HG02885 (cell line): ENCODE results near the gene REV1.
"Not testable (repeated sequence)": the region's sequence is repeated elsewhere in the genome, so short reads cannot be mapped to it uniquely, and the experiment has no call there.

ENCODE experiments used
- ATAC-seq: cut with Tn5 transposase; IDR thresholded peaks from one replicate; pipeline ENCODE4 v1.9.1; 2021; ENCODE audit warnings: mild to moderate bottlenecking; ENCODE audit not compliant: unreplicated experiment, poor library complexity

Gene REV1

DNA sequence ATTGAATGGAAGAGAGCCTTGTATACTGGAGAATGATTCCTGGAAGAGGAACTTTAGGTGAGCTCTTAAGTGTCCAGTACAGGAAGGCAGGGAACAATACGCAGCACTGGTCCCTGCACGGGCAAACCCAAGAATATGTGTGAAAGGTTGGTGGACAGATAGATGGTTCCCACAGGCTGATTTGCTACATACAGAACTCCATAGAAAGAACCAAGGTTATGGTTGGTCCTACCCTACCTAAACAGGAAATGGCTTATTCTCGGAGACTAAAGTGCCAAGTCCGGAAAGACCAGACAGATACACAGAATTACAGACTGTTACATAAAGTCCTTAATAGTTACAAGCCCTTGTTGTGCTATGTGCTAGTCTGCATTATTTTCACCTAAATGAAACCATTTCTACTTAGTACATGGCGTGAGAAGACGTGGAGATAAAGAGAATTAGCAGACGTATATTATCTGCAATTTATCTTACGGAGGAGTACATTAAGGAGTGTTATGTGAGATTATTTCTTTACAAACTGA is 1.2 kb downstream of the REV1 start:
- ATAC-seq: no peak

DNA sequence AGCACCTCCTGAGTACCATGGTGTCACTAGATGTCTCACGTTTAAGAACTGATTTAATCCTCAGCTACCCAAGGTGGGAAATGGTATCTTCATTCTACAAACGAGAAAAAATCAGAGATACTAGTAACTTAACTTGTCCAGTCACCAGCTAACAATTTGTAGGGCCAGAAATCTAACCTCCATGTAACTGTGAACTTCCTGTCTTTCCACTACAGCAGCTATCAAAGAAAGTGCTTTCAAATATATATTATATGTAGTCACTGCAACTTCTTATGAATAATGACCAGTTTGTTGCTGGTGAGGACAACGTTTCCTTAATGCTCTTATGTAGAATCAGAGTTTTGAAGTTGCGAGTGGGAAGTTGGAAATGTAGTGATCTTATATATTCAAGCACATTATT is 1.9 kb downstream of the REV1 start:
- ATAC-seq: no peak

DNA sequence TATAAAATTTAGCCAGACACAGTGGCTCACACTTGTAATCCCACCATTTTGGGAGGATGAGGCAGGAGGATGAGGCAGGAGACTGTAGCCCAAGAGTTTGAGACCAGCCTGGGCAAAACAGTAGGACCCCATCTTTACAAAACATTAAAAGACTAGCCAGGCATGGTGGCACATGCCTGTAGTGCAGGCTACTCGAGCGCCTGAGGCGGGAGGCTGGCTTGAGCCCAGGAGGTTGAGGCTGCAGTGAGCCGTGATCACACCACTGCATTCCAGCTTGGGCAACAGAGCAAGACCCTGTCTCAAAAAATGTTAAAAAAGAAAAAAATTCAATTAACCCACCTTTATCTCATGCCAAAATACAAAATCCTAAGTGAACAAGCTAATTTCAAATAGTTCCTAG is 4.0 kb downstream of the REV1 start:
- ATAC-seq: no peak

DNA sequence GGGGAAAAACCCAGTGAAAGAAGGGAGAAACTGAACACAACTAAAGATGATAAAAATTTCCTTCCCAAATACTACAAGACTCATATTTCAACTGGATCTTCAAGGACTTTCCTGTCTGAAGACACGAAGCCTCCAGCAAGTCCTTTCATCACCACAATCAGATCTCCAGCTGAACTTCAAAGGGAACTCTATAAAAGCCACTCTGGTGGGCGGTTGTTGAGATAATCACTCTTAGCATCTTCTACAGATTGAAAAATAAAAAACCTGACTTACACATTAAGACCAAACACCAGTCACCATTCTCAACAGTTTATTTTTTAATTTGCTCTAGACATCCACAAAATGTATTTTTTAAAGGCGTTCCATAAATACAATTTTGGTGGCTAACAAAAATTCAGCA is 4.4 kb downstream of the REV1 start:
- no peak for ATAC-seq

DNA sequence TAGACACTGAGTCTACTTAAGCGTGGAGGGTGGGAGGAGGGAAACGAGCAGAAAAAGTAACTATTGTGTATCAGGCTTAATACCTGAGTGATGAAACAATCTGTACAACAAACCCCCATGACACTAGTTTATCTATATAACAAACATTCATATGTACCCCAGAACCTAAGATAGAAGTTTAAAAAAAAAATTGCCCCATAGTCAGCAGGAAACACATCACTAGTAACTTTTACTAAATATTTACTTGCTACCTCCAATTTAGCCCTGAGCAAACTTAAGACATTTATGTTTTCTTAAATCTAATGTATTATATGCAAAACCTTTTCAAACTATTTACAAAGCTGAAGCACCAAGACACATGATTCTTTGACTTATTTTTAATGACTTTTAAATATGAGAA is 5.6 kb downstream of the REV1 start:
- no peak for ATAC-seq

DNA sequence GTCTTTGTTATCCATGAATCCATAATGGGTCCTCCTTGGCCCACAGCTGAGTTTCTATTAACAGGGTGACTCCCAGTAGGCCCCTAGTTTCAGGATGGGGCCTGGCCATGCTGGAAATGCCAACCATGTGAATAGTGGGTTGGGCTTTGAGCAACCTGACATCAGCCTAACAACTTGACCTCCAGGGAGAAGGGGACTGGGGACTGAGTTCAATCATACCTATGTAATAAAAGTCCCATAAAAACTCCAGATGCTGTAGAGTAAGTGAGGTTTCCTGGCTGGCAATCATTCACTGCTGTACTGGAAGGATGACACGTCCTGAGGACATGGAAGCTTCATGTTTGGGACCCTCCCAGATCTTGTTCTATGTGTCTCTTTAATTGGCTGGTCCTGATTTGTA is 7.9 kb downstream of the REV1 start:
- ATAC-seq: no peak

DNA sequence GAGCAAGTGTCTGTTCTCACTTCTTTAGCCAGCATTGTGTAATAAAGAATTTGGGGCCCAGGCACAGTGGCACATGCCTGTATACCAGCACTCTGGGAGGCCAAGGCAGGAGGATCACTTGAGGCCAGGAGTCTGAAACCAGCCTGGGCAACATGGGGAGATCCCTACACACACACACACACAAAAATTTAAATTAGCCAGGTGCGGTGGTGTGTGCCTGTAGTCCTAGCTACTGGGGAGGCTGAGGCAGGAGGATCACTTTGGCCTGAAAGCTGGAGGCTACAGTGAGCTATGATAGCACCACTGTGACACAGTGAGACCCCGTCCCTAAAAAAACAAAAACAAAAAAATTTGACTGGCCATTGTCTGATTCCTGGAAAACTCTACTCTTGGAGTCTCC is 8.3 kb downstream of the REV1 start:
- no peak for ATAC-seq

DNA sequence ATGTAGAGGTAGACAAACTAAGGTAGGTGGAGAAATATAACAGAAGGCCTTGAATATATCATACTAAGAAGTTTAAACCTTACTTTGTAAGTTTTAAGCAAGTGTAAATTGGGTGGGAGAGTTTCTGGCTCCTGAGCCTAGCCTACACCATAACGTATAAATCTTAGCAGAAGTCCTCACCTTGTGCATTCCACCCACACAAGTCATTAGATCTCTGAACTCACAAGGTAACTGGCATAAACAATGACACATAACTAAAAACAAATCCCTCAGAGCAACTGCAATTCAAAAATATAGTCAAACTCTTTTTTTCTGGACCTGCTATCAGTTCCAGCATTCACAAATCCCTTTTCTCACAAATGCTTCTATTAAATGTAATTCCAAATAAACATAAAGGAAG is 9.4 kb downstream of the REV1 start:
- ATAC-seq: no peak

DNA sequence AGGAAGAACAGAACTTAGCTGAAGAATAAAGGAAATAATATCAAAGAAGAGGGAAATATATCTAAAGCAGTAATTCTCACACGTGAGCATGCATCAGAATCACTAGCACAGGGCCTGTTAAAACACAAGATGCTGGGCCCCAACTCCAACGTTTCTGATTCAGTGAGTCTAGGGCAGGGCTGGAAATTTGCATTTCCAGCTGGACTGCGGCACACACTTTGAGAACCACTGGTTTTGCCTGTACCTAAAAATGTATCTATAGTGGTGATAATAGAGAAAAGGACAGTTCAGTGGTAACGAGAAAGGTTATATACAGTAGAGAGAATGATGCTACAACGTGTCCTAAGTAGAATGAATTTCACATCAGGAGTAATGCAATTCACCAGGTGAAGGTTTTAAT is 11.2 kb downstream of the REV1 start:
- peak; percentile 43 for ATAC-seq

DNA sequence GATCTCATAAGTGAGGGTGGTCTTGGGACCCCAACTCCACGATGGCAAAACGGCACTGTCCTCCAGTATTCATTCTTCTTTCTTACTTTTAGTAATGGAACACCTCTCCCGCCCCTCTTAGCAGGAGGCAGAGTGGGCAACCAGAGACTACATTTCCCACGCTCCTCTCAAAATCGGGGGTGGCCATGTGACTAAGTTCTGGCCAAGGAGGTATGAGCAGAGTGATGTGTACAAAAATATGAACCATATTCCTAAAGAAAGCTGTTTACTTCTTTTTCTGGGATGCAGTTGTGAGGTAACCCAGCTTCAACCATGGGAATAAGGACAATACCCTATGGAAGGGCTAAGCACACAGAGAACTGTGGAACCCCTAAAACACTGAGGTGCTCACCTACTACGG is 12.8 kb downstream of the REV1 start:
- no peak for ATAC-seq

DNA sequence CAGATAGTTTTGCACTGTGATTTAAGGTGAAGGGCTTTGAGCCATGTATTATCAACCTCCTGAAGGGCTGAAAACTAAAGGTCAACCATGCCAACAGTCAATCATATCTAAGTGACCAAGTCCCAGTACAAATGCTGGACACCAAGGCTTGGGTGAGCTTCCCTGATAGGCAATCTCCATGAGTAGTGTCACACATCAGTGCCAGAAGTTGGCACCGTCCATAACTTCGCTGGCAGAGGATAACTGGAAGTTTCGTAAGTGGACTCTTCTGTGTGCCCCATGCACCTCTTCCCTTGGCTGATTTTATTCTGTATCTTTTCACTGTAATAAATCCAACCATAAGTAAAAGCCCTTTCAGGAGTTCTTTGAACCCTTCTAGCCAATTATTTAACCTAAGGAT is 13.2 kb downstream of the REV1 start:
- ATAC-seq: no peak

DNA sequence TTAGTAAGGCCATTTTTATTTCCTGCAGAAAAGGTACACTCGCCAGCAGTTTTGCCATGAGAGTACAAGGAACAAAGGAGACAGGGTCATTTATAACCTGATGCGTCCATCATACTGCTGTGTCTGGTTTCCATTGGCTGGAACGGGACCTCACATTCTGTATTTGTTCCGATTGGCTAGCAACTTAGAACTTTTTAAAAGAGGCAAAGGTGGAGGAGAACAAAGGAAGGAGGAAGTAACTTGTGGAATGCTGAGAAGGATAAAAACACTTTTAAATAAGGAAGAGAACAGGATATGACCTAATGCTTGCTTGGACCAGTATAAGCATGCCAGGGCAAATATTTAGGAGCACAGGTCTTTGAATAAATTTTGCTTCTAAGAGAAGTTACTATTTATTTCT is 14.7 kb downstream of the REV1 start:
- ATAC-seq: not testable (repeated sequence)

DNA sequence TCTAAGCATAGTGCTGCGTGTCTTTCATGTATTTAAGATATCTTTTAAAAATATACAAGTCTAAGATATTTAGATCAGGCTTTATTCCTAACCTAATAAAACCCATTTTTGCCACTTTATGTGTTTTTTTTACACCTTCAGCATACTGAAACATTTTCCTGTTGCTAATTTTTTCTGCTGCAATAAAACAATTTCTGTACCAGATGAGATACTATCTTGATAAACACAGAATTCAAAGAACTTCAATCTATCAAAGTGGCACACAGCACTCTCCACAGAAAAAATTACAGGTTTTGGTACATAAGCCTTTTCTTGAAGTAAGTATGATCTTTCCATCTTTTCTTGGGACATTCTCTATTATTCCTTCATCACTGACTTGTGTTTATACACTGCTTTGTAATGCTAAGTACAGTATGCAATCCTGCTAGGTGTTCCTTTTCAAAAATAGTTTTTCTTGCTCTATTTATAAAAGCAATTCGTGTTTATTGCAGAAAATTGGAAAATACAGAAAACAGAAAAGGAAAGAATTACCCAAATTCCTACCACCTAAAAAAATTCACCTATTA is 16.2 kb downstream of the REV1 start:
- ATAC-seq: no peak

DNA sequence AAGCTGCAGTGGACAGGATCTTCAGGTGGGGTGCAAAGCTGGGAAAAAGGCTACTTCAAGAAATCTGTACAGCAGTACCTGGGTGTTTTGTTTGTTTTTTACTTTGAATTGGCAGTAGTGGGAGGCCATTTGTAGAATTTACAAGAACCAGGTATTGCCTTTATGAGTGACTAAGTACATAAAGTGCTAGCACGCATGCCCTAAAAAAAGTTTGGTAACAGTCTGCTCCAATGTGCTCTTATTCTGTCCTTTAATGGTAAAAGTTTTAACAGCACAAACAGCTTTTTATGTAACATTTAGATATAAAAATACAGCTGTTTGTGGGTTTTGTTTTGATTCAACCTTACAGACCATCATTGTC is 17.2 kb downstream of the REV1 start:
- ATAC-seq: no peak

DNA sequence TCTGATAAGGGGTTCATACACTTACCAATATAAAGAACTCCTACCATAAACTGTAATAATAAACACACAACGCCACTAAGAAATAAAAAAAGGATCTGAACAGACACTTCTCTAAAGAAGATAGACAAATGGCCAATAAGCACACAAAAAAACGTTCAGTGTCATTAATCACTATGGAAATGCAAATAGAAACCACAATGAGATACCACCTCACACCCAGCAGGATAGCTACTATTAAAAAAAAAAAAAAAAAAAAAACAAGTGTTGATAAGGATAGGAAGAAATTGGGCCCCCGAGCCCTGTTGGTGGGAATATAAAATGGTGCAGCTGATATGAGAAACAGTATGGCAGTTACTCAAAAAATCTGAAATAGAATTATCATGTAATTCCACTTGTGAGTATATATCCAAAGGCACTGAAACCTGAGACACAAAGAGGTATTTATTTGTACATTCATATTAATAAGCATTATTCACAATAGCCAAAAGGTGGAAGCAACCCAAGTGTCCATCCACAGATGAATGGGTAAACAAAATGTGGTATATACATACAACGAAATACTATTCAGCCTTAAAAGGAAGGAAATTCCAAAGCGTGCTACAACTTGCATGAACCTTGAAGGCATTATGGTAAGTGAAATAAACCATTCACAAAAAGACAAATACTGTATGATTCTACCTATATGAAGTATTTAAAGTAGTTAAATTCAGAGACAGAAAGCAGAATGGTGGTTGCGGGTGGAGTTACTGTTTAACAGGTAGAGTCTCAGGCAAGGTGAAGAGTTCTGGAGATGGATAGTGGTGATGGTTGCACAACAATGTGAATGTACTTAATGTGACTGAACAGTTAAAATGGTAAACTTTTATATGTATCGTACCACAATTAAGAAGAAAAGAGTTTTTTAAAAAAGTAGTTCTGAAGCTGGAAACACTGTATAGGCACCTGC is 17.9 kb downstream of the REV1 start:
- no peak for ATAC-seq

DNA sequence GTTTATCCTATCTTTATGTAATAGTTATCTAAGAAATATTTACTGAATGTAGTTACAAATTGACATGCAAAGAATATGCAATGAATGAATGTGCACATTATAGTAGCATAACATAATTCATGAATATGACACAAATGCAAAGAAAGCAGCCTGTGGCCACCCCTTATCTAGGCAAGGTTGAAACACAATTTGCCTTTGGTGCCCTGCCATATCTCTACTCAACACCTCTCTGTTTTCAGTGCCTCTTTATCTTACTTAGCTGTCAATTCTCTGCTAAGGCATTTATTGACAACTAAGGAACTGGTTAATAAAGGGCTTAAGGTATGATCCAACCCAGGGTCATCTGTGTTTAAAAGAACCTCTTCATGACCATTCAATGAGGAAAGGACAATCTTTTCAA is 18.9 kb downstream of the REV1 start:
- no peak for ATAC-seq

DNA sequence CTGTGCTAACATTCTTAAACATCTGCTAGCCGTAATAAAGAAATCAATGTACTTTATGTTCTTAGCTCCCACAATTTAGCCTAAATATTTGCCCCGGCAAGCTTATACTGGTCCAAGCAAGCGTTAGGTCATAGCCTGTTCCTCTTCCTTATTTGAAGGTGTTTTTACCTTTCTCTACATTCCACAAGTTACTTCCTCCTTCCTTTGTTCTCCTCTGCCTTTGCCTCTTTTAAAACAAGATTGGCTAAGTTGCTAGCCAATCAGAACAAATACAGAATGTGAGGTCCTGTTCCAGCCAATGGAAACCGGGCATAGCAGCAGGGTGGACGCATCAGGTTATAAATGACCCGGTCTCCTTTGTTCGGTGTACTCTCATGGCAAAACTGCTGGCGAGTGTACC is 19.4 kb downstream of the REV1 start:
- not testable (repeated sequence) for ATAC-seq

DNA sequence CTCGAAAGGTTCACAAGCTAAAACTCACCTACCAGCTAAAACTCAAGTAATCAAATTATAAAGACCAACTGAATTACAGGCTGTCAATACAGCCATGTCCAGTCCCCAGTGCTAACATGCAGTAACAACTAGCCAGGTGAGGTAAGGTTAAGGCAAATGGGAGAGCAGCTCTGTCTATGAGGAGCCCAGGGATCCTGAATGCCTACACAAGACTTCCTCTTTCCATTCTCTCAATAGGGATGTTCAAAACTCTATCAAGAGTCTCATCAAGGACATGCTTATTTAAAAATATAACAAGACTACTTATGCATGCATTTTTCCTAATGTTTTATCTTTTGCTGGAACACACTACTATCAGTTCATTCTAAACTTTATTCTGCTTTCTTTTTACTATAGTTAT is 20.4 kb downstream of the REV1 start:
- ATAC-seq: no peak

DNA sequence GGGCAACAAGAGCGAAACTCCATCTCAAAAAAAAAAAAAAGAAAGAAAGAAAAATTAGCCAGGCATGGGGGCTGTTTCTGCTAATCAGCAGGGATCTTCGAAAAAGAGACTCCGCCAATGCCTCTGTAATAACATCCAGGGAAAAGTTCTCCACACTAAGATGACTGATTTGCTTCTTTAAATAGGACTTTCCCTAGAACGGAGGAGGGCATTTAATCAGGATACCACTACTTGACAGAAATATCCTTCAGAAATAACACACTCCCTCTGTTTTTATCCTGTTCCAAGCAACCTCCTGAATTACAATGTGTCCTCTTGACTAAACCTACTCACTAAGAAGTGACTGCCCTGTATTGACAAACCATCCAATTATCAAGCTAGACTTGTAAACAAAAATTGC is 21.7 kb downstream of the REV1 start:
- no peak for ATAC-seq

DNA sequence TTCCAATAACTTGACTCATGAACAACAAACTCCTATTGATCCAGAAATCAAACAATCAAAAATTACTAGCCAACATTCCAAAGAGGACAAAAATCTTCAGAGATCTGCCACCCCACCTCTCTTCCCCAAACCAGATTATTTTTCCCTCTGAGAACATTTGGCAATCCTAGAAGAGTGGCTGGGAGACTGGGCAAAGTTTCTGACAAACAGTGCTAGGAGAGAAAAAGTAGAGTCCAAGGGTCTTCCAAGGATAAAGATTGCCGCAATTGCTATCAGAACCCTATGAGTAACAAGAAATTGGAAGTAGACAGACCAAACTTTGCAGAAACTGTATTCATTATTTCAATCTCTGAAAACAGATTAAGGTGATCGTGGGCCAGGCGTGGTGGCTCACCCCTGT is 22.4 kb downstream of the REV1 start:
- no peak for ATAC-seq

DNA sequence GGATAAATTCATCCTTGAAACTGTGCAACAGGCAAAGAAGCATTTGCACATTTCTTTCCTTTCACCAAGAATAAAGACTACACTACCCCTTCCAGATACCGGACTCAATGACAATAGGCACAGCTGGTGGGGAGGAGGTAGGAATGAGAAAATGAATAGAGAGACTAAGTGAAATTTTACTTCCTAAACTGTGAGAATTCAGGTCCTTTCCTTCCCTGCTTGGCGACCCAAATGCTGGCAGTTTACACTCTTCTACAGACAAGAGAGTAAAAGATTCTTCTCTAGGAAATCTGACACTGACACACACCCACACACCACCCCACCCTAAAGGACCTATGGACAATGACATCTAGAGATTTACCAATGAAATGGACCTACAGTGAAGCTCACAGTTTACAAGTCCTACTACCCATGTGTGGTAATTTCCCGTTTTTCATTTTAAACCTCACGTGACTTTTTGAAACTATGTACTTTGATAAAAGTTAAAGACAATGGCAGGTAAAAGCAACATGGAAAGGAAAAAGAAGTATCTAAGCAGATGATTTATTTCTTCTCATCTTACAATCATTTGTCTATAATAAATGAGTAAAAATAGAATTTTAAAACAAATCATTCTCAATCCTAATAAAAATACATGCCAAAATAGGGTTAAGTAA is 27.9 kb downstream of the REV1 start:
- no peak for ATAC-seq
